ENCODE results near the gene MRPS11.

GRCh38 chr15:88430051-88430450, 37.5 kb upstream of the MRPS11 start:
- TF ChIP-seq POLR2A (IDR thresholded peaks at IDR 0.05; ENCODE audit: low read length) (no peak), GATA1 (IDR thresholded peaks at IDR 0.05; ENCODE audit: low read depth, low read length) (no peak)
